ENCODE measurements around the gene TMEM125. TPM values are rescaled to one million over a fixed set of nuclear protein-coding genes. Genes with fewer than 3 reads are reported as not detected.

Gene TMEM125
- not detected in 2 replicates for total RNA-seq (ENCODE audit: low replicate concordance)

DNA sequence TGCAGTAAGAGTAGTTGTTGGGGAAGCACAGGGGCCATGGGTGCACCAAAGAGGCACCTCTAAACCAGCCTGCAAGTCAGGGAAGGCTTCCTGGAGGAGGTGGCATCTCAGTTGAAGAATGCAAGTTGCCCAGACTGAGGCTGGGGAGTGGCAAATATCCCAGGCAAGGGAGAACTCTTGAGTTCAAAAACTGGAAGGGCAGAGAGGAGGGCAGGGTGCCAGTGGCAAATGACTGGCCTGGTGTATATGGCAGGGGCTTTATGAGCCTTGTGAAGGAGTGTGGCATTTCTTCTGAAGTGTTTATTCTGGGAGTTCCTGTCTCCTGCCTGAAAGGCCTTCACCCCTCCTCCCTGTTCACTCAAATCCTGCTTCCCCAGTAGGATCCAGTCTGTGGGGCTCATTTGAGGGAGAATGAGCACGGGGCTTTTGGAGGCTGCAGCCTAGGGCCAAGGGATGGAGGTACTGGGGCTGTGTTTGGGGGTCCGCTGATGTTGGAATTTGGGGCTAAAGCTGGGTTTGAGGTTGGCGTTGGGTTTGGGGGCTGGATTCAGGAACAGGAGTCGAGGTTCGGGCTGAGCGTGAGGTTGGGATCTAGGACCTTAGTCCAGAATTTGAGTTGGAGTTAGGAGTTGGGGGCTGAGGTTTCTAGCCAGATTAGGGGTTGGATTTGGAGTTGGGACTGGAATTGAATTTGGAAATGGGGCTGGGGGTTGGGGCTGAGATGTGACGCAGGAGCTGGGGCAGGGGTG is at the start of gene TMEM125:
TSS of gene TMEM125 (plus strand) at position 357 of the 749 bp plus-strand sequence. CDS start 2,740 bp downstream, outside the sequence.
- DNase-seq (ENCODE audit: low read depth), result no peak
- TF ChIP-seq, protein P1, sequence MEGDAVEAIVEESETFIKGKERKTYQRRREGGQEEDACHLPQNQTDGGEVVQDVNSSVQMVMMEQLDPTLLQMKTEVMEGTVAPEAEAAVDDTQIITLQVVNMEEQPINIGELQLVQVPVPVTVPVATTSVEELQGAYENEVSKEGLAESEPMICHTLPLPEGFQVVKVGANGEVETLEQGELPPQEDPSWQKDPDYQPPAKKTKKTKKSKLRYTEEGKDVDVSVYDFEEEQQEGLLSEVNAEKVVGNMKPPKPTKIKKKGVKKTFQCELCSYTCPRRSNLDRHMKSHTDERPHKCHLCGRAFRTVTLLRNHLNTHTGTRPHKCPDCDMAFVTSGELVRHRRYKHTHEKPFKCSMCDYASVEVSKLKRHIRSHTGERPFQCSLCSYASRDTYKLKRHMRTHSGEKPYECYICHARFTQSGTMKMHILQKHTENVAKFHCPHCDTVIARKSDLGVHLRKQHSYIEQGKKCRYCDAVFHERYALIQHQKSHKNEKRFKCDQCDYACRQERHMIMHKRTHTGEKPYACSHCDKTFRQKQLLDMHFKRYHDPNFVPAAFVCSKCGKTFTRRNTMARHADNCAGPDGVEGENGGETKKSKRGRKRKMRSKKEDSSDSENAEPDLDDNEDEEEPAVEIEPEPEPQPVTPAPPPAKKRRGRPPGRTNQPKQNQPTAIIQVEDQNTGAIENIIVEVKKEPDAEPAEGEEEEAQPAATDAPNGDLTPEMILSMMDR (IDR thresholded peaks at IDR 0.05; ENCODE audit: insufficient read depth, low read length), result no peak
- no peak within 1 kb of the TSS for H3K4me3 ChIP-seq (ENCODE audit: low read depth, low read length)

DNA sequence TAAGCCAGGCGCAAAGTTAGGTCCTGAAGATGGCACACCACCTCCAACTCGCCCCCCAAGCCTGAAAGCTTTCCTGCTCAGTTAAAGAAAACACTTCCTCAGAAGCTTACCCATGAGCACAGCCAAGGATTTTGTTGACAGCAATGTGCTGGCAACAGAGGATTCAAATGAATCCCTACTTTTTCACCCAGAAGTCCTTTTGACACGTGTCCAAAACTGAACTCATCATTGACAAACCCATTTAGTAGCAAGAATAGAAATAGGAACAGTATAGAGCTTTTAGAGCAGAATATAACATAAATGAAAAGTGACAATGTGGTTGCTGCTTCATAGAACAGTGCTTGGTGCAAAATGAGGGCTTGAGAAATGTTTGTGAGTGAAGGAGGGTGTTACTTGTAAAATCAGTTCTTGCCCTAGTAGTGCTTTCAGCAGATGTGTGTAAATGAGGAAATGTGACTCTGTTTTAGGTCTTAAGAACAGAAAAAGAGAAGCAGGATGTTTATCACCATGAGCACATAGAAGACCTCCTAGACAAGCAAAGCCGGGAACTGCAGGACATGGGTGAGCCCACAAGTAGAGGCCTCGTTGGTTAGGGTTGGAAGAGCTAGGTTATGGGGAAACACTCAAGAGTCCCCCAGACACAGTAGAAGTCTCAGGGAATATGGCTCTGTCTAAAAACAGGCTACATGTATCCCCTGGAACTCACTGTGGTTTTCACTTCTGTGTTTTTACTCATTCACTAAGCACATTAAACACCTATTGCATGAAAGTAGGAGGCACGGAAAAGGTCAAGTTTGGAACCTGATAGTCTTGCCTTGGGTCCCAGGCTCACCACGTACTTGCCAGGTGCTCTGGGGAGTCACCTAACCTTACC is 48.6 kb upstream of the TMEM125 start:
- TF ChIP-seq, protein P1 (IDR thresholded peaks at IDR 0.05; ENCODE audit: insufficient read depth, low read length), result no peak
- H3K4me3 ChIP-seq (ENCODE audit: low read depth, low read length), result no peak overlapping the region
- DNase-seq (ENCODE audit: low read depth), result no peak

DNA sequence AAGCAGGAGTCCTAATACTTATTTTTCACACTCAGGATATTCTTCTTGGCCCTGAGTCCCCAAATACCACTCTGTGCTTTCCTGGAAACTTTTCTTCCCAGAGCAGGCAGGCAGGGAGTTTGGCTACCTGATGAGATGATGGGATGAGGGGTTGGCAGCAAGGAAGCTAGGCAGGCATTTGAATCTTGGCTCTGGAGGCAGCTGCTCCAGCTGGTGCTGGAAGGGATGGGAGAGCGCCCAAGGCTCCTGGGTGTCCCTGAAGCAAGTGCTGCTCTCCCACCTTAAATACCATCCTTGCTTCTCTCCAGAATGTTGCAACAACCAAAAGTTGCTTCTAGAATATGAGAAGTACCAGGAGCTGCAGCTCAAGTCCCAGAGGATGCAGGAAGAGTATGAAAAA is 48.0 kb upstream of the TMEM125 start:
- TF ChIP-seq, protein P1 (IDR thresholded peaks at IDR 0.05; ENCODE audit: insufficient read depth, low read length), result no peak
- DNase-seq (ENCODE audit: low read depth), result no peak
- no peak overlapping the region for H3K4me3 ChIP-seq (ENCODE audit: low read depth, low read length)

DNA sequence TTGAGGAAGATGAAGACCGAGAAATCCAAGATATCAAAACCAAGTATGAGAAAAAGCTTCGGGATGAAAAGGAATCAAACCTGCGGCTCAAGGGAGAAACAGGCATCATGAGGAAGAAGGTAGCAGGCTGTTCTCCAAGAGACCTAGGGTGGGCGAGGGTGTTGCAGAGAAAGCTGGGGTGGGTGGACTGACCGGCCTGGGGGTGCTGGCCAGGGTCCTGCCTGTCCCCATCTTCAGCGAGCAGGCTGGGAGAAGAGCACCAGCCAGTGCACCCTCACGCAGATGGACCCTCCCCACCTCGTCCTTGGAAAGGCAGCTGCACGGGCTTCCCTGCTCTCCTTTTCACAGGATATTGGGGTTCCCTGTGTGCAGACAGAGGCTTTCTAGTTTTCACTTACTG is 46.9 kb upstream of the TMEM125 start:
- no peak overlapping the region for H3K4me3 ChIP-seq (ENCODE audit: low read depth, low read length)
- TF ChIP-seq, protein P1 (IDR thresholded peaks at IDR 0.05; ENCODE audit: insufficient read depth, low read length), result no peak
- DNase-seq (ENCODE audit: low read depth), result no peak

DNA sequence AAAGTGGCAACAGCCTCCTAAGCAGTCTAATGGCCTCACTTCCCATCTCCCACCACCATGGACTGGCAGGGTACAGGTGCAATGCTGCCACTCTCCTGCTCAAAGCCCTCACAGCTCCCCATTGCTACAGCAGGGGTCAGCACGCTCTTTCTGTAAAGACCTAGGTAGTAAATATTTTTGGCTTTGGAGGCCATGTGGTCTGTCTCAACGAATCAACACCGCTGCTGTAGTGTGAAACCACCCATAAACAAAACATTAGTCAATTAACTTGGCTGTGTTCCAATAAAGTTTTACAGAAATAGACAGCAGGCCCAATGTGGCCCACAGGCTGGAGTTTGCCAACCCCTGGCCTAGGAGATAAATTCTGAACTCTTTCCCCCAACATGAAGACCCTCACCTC is 44.6 kb upstream of the TMEM125 start:
- DNase-seq (ENCODE audit: low read depth), result peak; percentile 16
- TF ChIP-seq, protein P1 (IDR thresholded peaks at IDR 0.05; ENCODE audit: insufficient read depth, low read length), result no peak
- H3K4me3 ChIP-seq (ENCODE audit: low read depth, low read length), result no peak overlapping the region

DNA sequence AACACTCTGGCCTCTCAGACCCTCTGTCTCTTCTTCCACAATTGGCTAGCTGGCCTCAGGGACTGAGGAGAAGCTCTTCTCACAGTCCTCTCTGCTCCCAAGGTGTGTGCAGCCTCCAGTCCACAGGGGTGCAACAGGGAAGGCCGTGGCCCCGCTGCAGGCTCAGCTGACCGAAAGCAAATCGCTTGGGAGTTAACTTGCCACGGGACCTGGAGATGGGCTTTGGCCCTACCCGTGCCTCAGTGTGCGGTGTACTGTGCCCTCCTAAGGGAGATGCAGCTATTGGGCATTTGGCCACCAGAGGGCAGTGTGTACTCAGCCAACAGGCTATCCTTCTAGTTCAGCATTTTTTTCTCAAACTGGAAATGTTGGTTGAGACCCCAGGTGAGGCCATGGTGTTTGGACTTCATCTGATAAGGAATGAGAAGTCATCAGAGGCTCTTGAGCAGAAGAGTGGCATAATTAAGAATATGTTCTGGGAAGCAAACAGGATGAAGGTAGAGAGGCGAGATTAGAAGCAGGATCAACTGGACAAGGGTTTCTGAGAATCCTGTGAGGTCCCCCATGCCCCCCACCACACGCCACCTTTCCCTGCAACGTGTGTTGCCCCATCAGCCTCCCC is 42.5 kb upstream of the TMEM125 start:
- TF ChIP-seq, protein P1 (IDR thresholded peaks at IDR 0.05; ENCODE audit: insufficient read depth, low read length), result peak; percentile 93
- DNase-seq (ENCODE audit: low read depth), result peak; percentile 81
- H3K4me3 ChIP-seq (ENCODE audit: low read depth, low read length), result no peak overlapping the region
